HS-27A (cell line): ENCODE results near the gene SZRD1.

Experiments
- DNase-seq: peaks from one replicate; pipeline ENCODE4 v3.0.0-alpha.2; 2012; ENCODE audit warnings: low read depth, missing footprints

SZRD1 gene

GRCh38 chr1:16440131-16440469, 73.1 kb downstream of the SZRD1 start:
- no peak for DNase-seq

GRCh38 chr1:16440470-16441281, 73.6 kb downstream of the SZRD1 start, which contains the start of gene NECAP2:
NECAP2 (plus strand) TSS chr1:16440724; CDS start chr1:16440762, 38 bp downstream.
- peak; percentile 83 for DNase-seq

- DNase-seq: no peak
Observed at GRCh38 chr1:16441282-16441665, 74.2 kb downstream of the SZRD1 start.

GRCh38 chr1:16442265-16442664, 75.2 kb downstream of the SZRD1 start:
- no peak for DNase-seq

GRCh38 chr1:16442941-16443340, 75.9 kb downstream of the SZRD1 start:
- DNase-seq: no peak

GRCh38 chr1:16443975-16444770, 77.1 kb downstream of the SZRD1 start:
- no peak for DNase-seq

- DNase-seq: no peak
Observed at GRCh38 chr1:16445052-16445451, 78.0 kb downstream of the SZRD1 start.

GRCh38 chr1:16446116-16446515, 79.1 kb downstream of the SZRD1 start:
- DNase-seq: no peak

GRCh38 chr1:16447641-16448040, 80.6 kb downstream of the SZRD1 start:
- no peak for DNase-seq
